HEK293 (cell line): ENCODE data around the gene CYRIA.

Source experiments
- CTCF ChIA-PET: fragments of 350-600 bp; formaldehyde crosslinking; extraction: SDS; loops from one replicate; lab custom pipeline; 2021; ENCODE audit warnings: antibody characterized with exemption; lab: Yijun Ruan, JAX
- POLR2A ChIA-PET: fragments of 300-600 bp; formaldehyde crosslinking; extraction: SDS; loops from one replicate; lab custom pipeline; 2020; ENCODE audit warnings: antibody characterized with exemption, inconsistent platforms; lab: Yijun Ruan, JAX
- H3K27ac ChIP-seq: fragments of 200-500 bp; sonication (Bioruptor generic); 2 replicates; pipeline ENCODE4 v1.5.1; 2014; ENCODE audit warnings: low read depth, low read length, control low read depth, inconsistent platforms; ENCODE audit errors: extremely low read depth
- H3K36me3 ChIP-seq, 2 experiments: fragments of 200-500 bp in 1 of 2; sonication (Bioruptor generic) in 1 of 2; 1 replicate in 1 of 2; 2 replicates in 1 of 2; pipeline ENCODE4 v1.5.1; 2014 to 2017; ENCODE audit warnings: inconsistent platforms in 2 of 2, low read length in 2 of 2; ENCODE audit not compliant: control insufficient read depth in 2 of 2, insufficient read depth in 1 of 2
- H3K4me1 ChIP-seq: fragments of 200-500 bp; sonication (Bioruptor generic); 2 replicates; pipeline ENCODE4 v1.5.1; 2014; ENCODE audit warnings: mild to moderate bottlenecking, low read length, inconsistent platforms; ENCODE audit not compliant: control insufficient read depth, insufficient read depth
- H3K4me3 ChIP-seq: 2 replicates; pipeline ENCODE4 v1.5.1; 2011; ENCODE audit warnings: low read depth, mild to moderate bottlenecking, control low read depth, low read length, moderate library complexity
- H3K9me3 ChIP-seq: fragments of 200-500 bp; sonication (Bioruptor generic); 2 replicates; pipeline ENCODE4 v1.5.1; 2014; ENCODE audit warnings: low read depth, low read length, inconsistent platforms; ENCODE audit not compliant: control insufficient read depth, insufficient read depth
- BCL11A ChIP-seq: fragments of 450-650 bp; formaldehyde crosslinking; IDR thresholded peaks from 2 replicates; pipeline ENCODE4 v1.5.1; 2016; ENCODE audit warnings: low read depth, missing biosample characterization, missing genetic modification characterization
- FEZF1 ChIP-seq: fragments of 450-650 bp; formaldehyde crosslinking; IDR thresholded peaks from 2 replicates; pipeline ENCODE4 v1.5.1; 2016; ENCODE audit warnings: missing biosample characterization, missing genetic modification characterization
- GLI2 ChIP-seq: fragments of 450-650 bp; formaldehyde crosslinking; IDR thresholded peaks from 2 replicates; pipeline ENCODE4; 2017; ENCODE audit warnings: missing biosample characterization, missing genetic modification characterization, low read depth, borderline replicate concordance
- IKZF3 ChIP-seq: fragments of 450-650 bp; IDR thresholded peaks from 2 replicates; pipeline ENCODE4 v1.5.0; 2018; ENCODE audit warnings: missing biosample characterization, mild to moderate bottlenecking, missing genetic modification characterization, moderate library complexity
- KLF16 ChIP-seq: fragments of 450-650 bp; formaldehyde crosslinking; IDR thresholded peaks from 2 replicates; pipeline ENCODE4 v1.5.1; 2017; ENCODE audit warnings: missing biosample characterization, missing genetic modification characterization
- KLF7 ChIP-seq: fragments of 450-650 bp; formaldehyde crosslinking; IDR thresholded peaks from 2 replicates; pipeline ENCODE4 v1.5.1; 2016; ENCODE audit warnings: missing biosample characterization, missing genetic modification characterization, borderline replicate concordance
- ZBTB20 ChIP-seq: fragments of 450-650 bp; formaldehyde crosslinking; IDR thresholded peaks from 2 replicates; pipeline ENCODE4 v1.5.1; 2016; ENCODE audit warnings: missing biosample characterization, missing genetic modification characterization
- ZNF175 ChIP-seq: fragments of 450-650 bp; formaldehyde crosslinking; IDR thresholded peaks from 2 replicates; pipeline ENCODE4 v1.5.1; 2016; ENCODE audit warnings: missing biosample characterization, missing genetic modification characterization
- ZNF24 ChIP-seq: fragments of 450-650 bp; formaldehyde crosslinking; IDR thresholded peaks from 2 replicates; pipeline ENCODE4 v1.5.1; 2016; ENCODE audit warnings: missing biosample characterization, missing genetic modification characterization
- ZNF362 ChIP-seq: fragments of 450-650 bp; formaldehyde crosslinking; IDR thresholded peaks from 2 replicates; pipeline ENCODE4 v1.5.1; 2016; ENCODE audit warnings: missing biosample characterization, missing genetic modification characterization
- ZNF366 ChIP-seq: fragments of 450-650 bp; formaldehyde crosslinking; conservative IDR thresholded peaks from 2 replicates; pipeline ENCODE4 v1.5.1; 2016; ENCODE audit warnings: missing biosample characterization, missing genetic modification characterization
- ZNF423 ChIP-seq: fragments of 450-650 bp; formaldehyde crosslinking; IDR thresholded peaks from 2 replicates; pipeline ENCODE4 v1.5.1; 2016; ENCODE audit warnings: missing biosample characterization, missing genetic modification characterization
- ZNF449 ChIP-seq: fragments of 450-650 bp; formaldehyde crosslinking; IDR thresholded peaks from 2 replicates; pipeline ENCODE4 v1.5.1; 2017; ENCODE audit warnings: missing biosample characterization, mild to moderate bottlenecking, missing genetic modification characterization, moderate library complexity
- ZNF473 ChIP-seq: fragments of 450-650 bp; formaldehyde crosslinking; IDR thresholded peaks from 2 replicates; pipeline ENCODE4 v1.5.1; 2017; ENCODE audit warnings: missing biosample characterization, missing genetic modification characterization
- ZNF48 ChIP-seq: fragments of 450-650 bp; formaldehyde crosslinking; IDR thresholded peaks from 2 replicates; pipeline ENCODE4 v1.5.1; 2016; ENCODE audit warnings: missing biosample characterization, missing genetic modification characterization
- ZNF510 ChIP-seq: fragments of 450-650 bp; formaldehyde crosslinking; IDR thresholded peaks from 2 replicates; pipeline ENCODE4 v1.5.1; 2018; ENCODE audit warnings: mild to moderate bottlenecking, missing genetic modification characterization, missing biosample characterization; ENCODE audit not compliant: insufficient replicate concordance
- ZNF707 ChIP-seq: fragments of 450-650 bp; formaldehyde crosslinking; IDR thresholded peaks from 2 replicates; pipeline ENCODE4 v1.5.1; 2016; ENCODE audit warnings: missing biosample characterization, missing genetic modification characterization
- ZNF76 ChIP-seq: fragments of 450-650 bp; formaldehyde crosslinking; IDR thresholded peaks from 2 replicates; pipeline ENCODE4; 2016; ENCODE audit warnings: low read depth, missing biosample characterization, missing genetic modification characterization, borderline replicate concordance
- TF ChIP-seq, protein P1 (sequence below): fragments of 450-650 bp; IDR thresholded peaks from 2 replicates; pipeline ENCODE4 v1.5.1; 2018; ENCODE audit warnings: missing biosample characterization, missing genetic modification characterization
- TF ChIP-seq, protein P2 (sequence below): fragments of 450-650 bp; formaldehyde crosslinking; IDR thresholded peaks from 2 replicates; pipeline ENCODE4 v1.5.1; 2016; ENCODE audit warnings: missing biosample characterization, missing genetic modification characterization
- TF ChIP-seq, protein P3 (sequence below): IDR thresholded peaks from 2 replicates; pipeline ENCODE4 v1.6.1; 2011; ENCODE audit warnings: mild to moderate bottlenecking, low read depth, low read length, borderline replicate concordance

Gene CYRIA

GRCh38 chr2:16623031-16623430 is 42.6 kb downstream of the CYRIA start:
- POLR2A ChIA-PET = no interaction called here
- H3K4me1 ChIP-seq = no peaks in the 10 kb centered on the region

DNA sequence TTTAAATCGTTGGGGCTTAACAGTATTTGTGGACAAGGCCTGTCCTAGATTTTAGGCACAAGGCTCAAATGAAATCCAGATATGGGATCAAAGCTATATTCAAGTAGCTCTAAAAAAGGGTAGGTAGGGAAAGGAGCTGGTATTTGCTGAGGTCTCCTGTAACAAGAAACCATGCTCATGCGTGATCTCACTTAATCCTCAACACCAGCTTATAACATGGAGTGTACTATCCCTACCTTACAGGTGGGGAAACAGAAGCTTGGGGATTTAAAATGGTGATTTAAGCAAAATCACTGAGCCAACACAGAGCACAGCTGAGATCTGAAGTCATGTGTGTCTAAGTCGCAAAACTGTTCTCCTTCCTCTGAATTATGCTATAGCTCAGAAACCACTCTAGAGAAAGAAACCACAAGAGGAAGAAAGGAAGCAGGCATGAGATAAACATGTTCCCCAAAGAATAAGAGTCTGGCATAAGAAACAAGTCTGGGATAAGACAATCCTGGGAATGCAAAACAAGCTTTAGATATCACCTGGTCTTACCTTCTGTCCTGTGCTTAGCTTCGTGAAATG is 43.1 kb downstream of the CYRIA start:
- ChIA-PET POLR2A (no interaction called here), CTCF (interaction anchor here (0.6 to 9.1 kb wide), 8 partner anchors 9 to 1023 kb away, joined by 3 to 135 read pairs (median 3); no protein-coding TSS in a partner anchor)
- Histone ChIP-seq H3K4me1 (no peaks in the 10 kb centered on the region), H3K27ac (no peak overlapping the region), H3K36me3 (peaks cover 0 to 41% of the 10 kb centered on the region in 2 experiments; a peak in 1 of 3 replicates), H3K4me3 (no peak overlapping the region), H3K9me3 (no peaks in the 10 kb centered on the region)
- TF ChIP-seq, protein P1, sequence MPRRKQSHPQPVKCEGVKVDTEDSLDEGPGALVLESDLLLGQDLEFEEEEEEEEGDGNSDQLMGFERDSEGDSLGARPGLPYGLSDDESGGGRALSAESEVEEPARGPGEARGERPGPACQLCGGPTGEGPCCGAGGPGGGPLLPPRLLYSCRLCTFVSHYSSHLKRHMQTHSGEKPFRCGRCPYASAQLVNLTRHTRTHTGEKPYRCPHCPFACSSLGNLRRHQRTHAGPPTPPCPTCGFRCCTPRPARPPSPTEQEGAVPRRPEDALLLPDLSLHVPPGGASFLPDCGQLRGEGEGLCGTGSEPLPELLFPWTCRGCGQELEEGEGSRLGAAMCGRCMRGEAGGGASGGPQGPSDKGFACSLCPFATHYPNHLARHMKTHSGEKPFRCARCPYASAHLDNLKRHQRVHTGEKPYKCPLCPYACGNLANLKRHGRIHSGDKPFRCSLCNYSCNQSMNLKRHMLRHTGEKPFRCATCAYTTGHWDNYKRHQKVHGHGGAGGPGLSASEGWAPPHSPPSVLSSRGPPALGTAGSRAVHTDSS (tag by site-specific recombination) = no peak
- TF ChIP-seq ZBTB20 (no peak), GLI2 (tag by site-specific recombination) (no peak), ZNF366 (tag by site-specific recombination) (no peak), ZNF449 (tag by site-specific recombination) (no peak), BCL11A (tag by site-specific recombination) (no peak), ZNF175 (tag by site-specific recombination) (no peak), ZNF510 (tag by site-specific recombination) (no peak), ZNF362 (no peak), FEZF1 (tag by site-specific recombination) (no peak)

More at GRCh38 chr2:16623031-16623430, 42.6 kb downstream of the CYRIA start:
- peaks cover 0 to 41% of the 10 kb centered on the region in 2 experiments; a peak in 1 of 3 replicates for H3K36me3 ChIP-seq
- H3K9me3 ChIP-seq = no peaks in the 10 kb centered on the region
- CTCF ChIA-PET = interaction anchor here (0.6 to 9.1 kb wide), 7 partner anchors 9 to 1023 kb away, joined by 3 to 135 read pairs (median 3); no protein-coding TSS in a partner anchor
- H3K4me3 ChIP-seq = no peak overlapping the region
- TF ChIP-seq ZBTB20 (no peak), ZNF76 (tag by site-specific recombination) (no peak), KLF16 (tag by site-specific recombination) (no peak), IKZF3 (tag by site-specific recombination) (no peak), ZNF473 (tag by site-specific recombination) (no peak), ZNF48 (tag by site-specific recombination) (no peak), ZNF24 (no peak), ZNF423 (tag by site-specific recombination) (no peak), KLF7 (tag by site-specific recombination) (no peak), ZNF707 (tag by site-specific recombination) (no peak)
- TF ChIP-seq, protein P2, sequence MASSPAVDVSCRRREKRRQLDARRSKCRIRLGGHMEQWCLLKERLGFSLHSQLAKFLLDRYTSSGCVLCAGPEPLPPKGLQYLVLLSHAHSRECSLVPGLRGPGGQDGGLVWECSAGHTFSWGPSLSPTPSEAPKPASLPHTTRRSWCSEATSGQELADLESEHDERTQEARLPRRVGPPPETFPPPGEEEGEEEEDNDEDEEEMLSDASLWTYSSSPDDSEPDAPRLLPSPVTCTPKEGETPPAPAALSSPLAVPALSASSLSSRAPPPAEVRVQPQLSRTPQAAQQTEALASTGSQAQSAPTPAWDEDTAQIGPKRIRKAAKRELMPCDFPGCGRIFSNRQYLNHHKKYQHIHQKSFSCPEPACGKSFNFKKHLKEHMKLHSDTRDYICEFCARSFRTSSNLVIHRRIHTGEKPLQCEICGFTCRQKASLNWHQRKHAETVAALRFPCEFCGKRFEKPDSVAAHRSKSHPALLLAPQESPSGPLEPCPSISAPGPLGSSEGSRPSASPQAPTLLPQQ (tag by site-specific recombination) = no peak
- TF ChIP-seq, protein P3, sequence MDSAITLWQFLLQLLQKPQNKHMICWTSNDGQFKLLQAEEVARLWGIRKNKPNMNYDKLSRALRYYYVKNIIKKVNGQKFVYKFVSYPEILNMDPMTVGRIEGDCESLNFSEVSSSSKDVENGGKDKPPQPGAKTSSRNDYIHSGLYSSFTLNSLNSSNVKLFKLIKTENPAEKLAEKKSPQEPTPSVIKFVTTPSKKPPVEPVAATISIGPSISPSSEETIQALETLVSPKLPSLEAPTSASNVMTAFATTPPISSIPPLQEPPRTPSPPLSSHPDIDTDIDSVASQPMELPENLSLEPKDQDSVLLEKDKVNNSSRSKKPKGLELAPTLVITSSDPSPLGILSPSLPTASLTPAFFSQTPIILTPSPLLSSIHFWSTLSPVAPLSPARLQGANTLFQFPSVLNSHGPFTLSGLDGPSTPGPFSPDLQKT = no peak
- TF ChIP-seq, all 188 proteins: peak for 0
- H3K27ac ChIP-seq = no peak overlapping the region
